Activated B cell treated with CpG ODN at 0.5 μM for 24 hours (primary cell): ENCODE data around the gene AP3B1. TPM values are rescaled to one million over a fixed set of nuclear protein-coding genes. Genes with fewer than 3 reads are reported as not detected.
"Not testable (repeated sequence)": the region's sequence is repeated elsewhere in the genome, so short reads cannot be mapped to it uniquely, and the experiment has no call there.

Experiments
- ATAC-seq: fragments of 200-7000 bp; cut with Tn5 transposase; one replicate; pipeline ENCODE4 v1.10.0; 2021; ENCODE audit warnings: low read depth, mild to moderate bottlenecking, moderate library complexity
- CTCF ChIA-PET: fragments of 350-600 bp; sonication (Branson Sonifier 250); formaldehyde crosslinking; loops from one replicate; lab custom pipeline; 2021; ENCODE audit warnings: antibody characterized with exemption; lab: Charles Lee
- POLR2A ChIA-PET: fragments of 350-600 bp; sonication (Branson Sonifier 250); formaldehyde crosslinking; loops from one replicate; lab custom pipeline; 2021; ENCODE audit warnings: antibody characterized with exemption; lab: Charles Lee
- DNase-seq: peaks from one replicate; pipeline ENCODE4 v3.0.0; 2022
- H3K27ac Mint-ChIP-seq: one replicate; pipeline ENCODE4 v1.8.0; 2020; ENCODE audit warnings: mixed read lengths
- H3K27me3 Mint-ChIP-seq: one replicate; pipeline ENCODE4 v1.8.0; 2021; ENCODE audit warnings: mixed read lengths
- H3K36me3 Mint-ChIP-seq: one replicate; pipeline ENCODE4 v1.8.0; 2021; ENCODE audit warnings: low read depth, mixed read lengths
- H3K4me1 Mint-ChIP-seq: one replicate; pipeline ENCODE4 v1.8.0; 2021; ENCODE audit warnings: mixed read lengths
- H3K4me3 Mint-ChIP-seq: one replicate; pipeline ENCODE4 v1.8.0; 2020; ENCODE audit warnings: mild to moderate bottlenecking, mixed read lengths
- H3K9me3 Mint-ChIP-seq: one replicate; pipeline ENCODE4 v1.8.0; 2020; ENCODE audit warnings: mixed read lengths
- CTCF ChIP-seq: fragments of 200-600 bp; IDR thresholded peaks from one replicate; pipeline ENCODE4 v1.8.0; 2022; ENCODE audit warnings: antibody characterized with exemption, mild to moderate bottlenecking
- intact Hi-C: fragments of 100-400 bp; cut with micrococcal nuclease; formaldehyde crosslinking; loops from one replicate; pipeline ENCODE4 v1.15.1; 2024
- total RNA-seq: library from RNA; stranded (reverse); gene quantifications from 2 replicates; pipeline ENCODE4 v1.2.3, GENCODE V29; 2022

Gene AP3B1
- total RNA-seq, 1 donor from 2014 or later = 52.9 TPM

GRCh38 chr5:78178356-78178755, 116.1 kb downstream of the AP3B1 start:
- intact Hi-C loops = no loop called here
- ATAC-seq (no peak), DNase-seq (no peak)
- H3K27me3 Mint-ChIP-seq = no peaks in the 10 kb centered on the region
- ChIA-PET CTCF (no interaction called here), POLR2A (no interaction called here)
- no peak overlapping the region for H3K27ac Mint-ChIP-seq
- peaks cover 67% of the 10 kb centered on the region for H3K36me3 Mint-ChIP-seq
- no peaks in the 10 kb centered on the region for H3K4me1 Mint-ChIP-seq
- TF ChIP-seq CTCF = no peak
- no peaks in the 10 kb centered on the region for H3K9me3 Mint-ChIP-seq
- H3K4me3 Mint-ChIP-seq = no peak overlapping the region

GRCh38 chr5:78170335-78170734, 124.2 kb downstream of the AP3B1 start:
- Mint-ChIP-seq H3K36me3 (peaks cover 75% of the 10 kb centered on the region), H3K9me3 (peaks cover 18% of the 10 kb centered on the region)
- H3K27ac Mint-ChIP-seq, H3K27me3 Mint-ChIP-seq, DNase-seq, H3K4me1 Mint-ChIP-seq, POLR2A ChIA-PET, intact Hi-C loops, H3K4me3 Mint-ChIP-seq, CTCF ChIA-PET, ATAC-seq: not testable (repeated sequence)

GRCh38 chr5:78162253-78162862, 132.1 kb downstream of the AP3B1 start:
- ATAC-seq (no peak), DNase-seq (no peak)
- ChIA-PET CTCF (interaction anchor here (0.7 to 1.4 kb wide), 3 partner anchors 517 to 696 kb away, joined by 3 to 4 read pairs (median 3); no protein-coding TSS in a partner anchor), POLR2A (interaction anchor here (0.6 kb wide), 1 partner anchor 386 kb away, joined by 3 read pairs; no protein-coding TSS in a partner anchor)
- H3K27ac Mint-ChIP-seq = no peak overlapping the region
- H3K4me3 Mint-ChIP-seq = no peak overlapping the region
- intact Hi-C loops = loop anchor here (1.0 to 10.0 kb wide), 5 partner anchors 154 to 1018 kb away; no protein-coding TSS in a partner anchor
- no peaks in the 10 kb centered on the region for H3K4me1 Mint-ChIP-seq
- H3K27me3 Mint-ChIP-seq = no peaks in the 10 kb centered on the region
- peaks cover 30% of the 10 kb centered on the region for H3K36me3 Mint-ChIP-seq
- no peak for TF ChIP-seq CTCF
- H3K9me3 Mint-ChIP-seq = no peaks in the 10 kb centered on the region

- no peak for DNase-seq
- Mint-ChIP-seq H3K27ac (no peak overlapping the region), H3K27me3 (no peaks in the 10 kb centered on the region), H3K9me3 (peaks cover 5% of the 10 kb centered on the region), H3K4me3 (no peak overlapping the region), H3K4me1 (no peaks in the 10 kb centered on the region), H3K36me3 (peaks cover 56% of the 10 kb centered on the region)
- POLR2A ChIA-PET = no interaction called here
- CTCF ChIA-PET = no interaction called here
- no peak for ATAC-seq
- intact Hi-C loops = no loop called here
- TF ChIP-seq CTCF = no peak
These were observed 137.5 kb downstream of the AP3B1 start for GRCh38 chr5:78157001-78157400.

- no peak for ATAC-seq
- no peak overlapping the region for H3K27ac Mint-ChIP-seq
- H3K36me3 Mint-ChIP-seq = peaks cover 72% of the 10 kb centered on the region
- no peaks in the 10 kb centered on the region for H3K4me1 Mint-ChIP-seq
- no peak overlapping the region for H3K4me3 Mint-ChIP-seq
- ChIA-PET CTCF (no interaction called here), POLR2A (no interaction called here)
- H3K9me3 Mint-ChIP-seq = peaks cover 5% of the 10 kb centered on the region
- no peak for TF ChIP-seq CTCF
- no peak for DNase-seq
- intact Hi-C loops = no loop called here
- H3K27me3 Mint-ChIP-seq = no peaks in the 10 kb centered on the region
These were observed 142.8 kb downstream of the AP3B1 start for GRCh38 chr5:78151594-78152271.
